Testis (tissue), 3 donors: ENCODE measurements around the gene IL13. TPM values are rescaled to one million over a fixed set of nuclear protein-coding genes. Genes with fewer than 3 reads are reported as not detected.

Source experiments
- DNase-seq: peaks from one replicate; pipeline ENCODE4 v3.0.0-alpha.2; 2019
- H3K27ac ChIP-seq, 2 donors: fragments of 200-600 bp; sonication (generic); one replicate each; pipeline ENCODE4 v1.5.1; 2019
- H3K27me3 ChIP-seq: fragments of 200-600 bp; sonication (generic); one replicate; pipeline ENCODE4 v1.5.1; 2019
- H3K36me3 ChIP-seq: fragments of 200-600 bp; sonication (generic); one replicate; pipeline ENCODE4 v1.5.1; 2017; ENCODE audit warnings: low read depth; ENCODE audit errors: missing control alignments
- H3K4me1 ChIP-seq: fragments of 200-600 bp; sonication (generic); one replicate; pipeline ENCODE4 v1.5.1; 2019
- H3K4me3 ChIP-seq, 2 donors: fragments of 200-600 bp; sonication (generic); one replicate each; pipeline ENCODE4 v1.5.1; 2017 to 2019
- H3K9me3 ChIP-seq: fragments of 200-600 bp; sonication (generic); one replicate; pipeline ENCODE4 v1.5.1; 2017
- CTCF ChIP-seq, 3 experiments: fragments of 450-650 bp in 2 of 3; fragments of 200-600 bp in 1 of 3; sonication (generic) in 1 of 3; IDR thresholded peaks; one replicate each; pipeline ENCODE4 v1.5.1; 2016 to 2019; ENCODE audit warnings: antibody characterized with exemption in 3 of 3, mild to moderate bottlenecking in 2 of 3, moderate library complexity in 1 of 3
- POLR2A ChIP-seq: fragments of 450-650 bp; IDR thresholded peaks from one replicate; pipeline ENCODE4 v1.6.1; 2017; ENCODE audit warnings: antibody characterized with exemption, mild to moderate bottlenecking, moderate library complexity
- WGBS, 2 donors: methylation state at CpG; one replicate each; pipeline ENCODE4 v1.1.5; 2018; 5-methylcytosine and 5-hydroxymethylcytosine counted together
- intact Hi-C: fragments of 100-400 bp; cut with DNase I; formaldehyde crosslinking; loops from one replicate; pipeline ENCODE4 v1.15.1; 2023; ENCODE audit warnings: low total_unique reads
- polyA plus RNA-seq: library from polyadenylated mRNA; stranded (reverse); fragments of 350-450 nt; fragmentation: Illumina TruSeq; extraction: RNeasy Lipid Tissue Mini Kit (QIAGEN cat#74804); gene quantifications from one replicate; pipeline ENCODE4 v1.2.3, GENCODE V29; 2014; ENCODE audit warnings: low read depth, low replicate concordance; ENCODE audit not compliant: insufficient read depth
- total RNA-seq, 2 donors: library from RNA; depleted of rRNA; stranded (reverse); fragments of >200 nt; gene quantifications; one replicate each; pipeline ENCODE4 v1.2.3, GENCODE V29; 2016

IL13 gene
- total and polyA plus RNA-seq, 3 donors from 2014 or later = 17.3 to 73.4 (median 25.0) TPM

GRCh38 chr5:132651838-132652469 is 6.0 kb upstream of the IL13 start:
- WGBS, 2 donors = 84 to 89% methylated on average over 4 of the region's 4 CpGs
- Histone ChIP-seq H3K36me3 (no peaks in the 10 kb centered on the region), H3K4me1 (peaks cover 3% of the 10 kb centered on the region), H3K9me3 (no peaks in the 10 kb centered on the region), H3K27me3 (no peaks in the 10 kb centered on the region), H3K27ac (no peak overlapping the region), H3K4me3 (no peak overlapping the region)
- TF ChIP-seq CTCF (IDR thresholded peaks at IDR 0.05) = no peak
- TF ChIP-seq POLR2A = no peak
- intact Hi-C loops = no loop called here
- no peak for DNase-seq

- DNase-seq = no peak
- TF ChIP-seq POLR2A (no peak), CTCF (IDR thresholded peaks at IDR 0.05) (no peak)
- no peaks in the 10 kb centered on the region for H3K9me3 ChIP-seq
- H3K4me1 ChIP-seq = peaks cover 3% of the 10 kb centered on the region
- no peaks in the 10 kb centered on the region for H3K27me3 ChIP-seq
- whole genome bisulfite sequencing, 2 donors = 21 to 25% methylated on average over 7 of the region's 7 CpGs
- intact Hi-C loops = no loop called here
- no peak overlapping the region for H3K27ac ChIP-seq
- H3K4me3 ChIP-seq = no peak overlapping the region
- no peaks in the 10 kb centered on the region for H3K36me3 ChIP-seq
Observed at GRCh38 chr5:132653716-132654115, 4.3 kb upstream of the IL13 start.

GRCh38 chr5:132655821-132656773 is 1.9 kb upstream of the IL13 start:
- peak overlapping the region; percentile 33 to 53 for H3K4me3 ChIP-seq
- TF ChIP-seq CTCF (IDR thresholded peaks at IDR 0.05) (no peak), POLR2A (no peak)
- H3K4me1 ChIP-seq = peaks cover 3% of the 10 kb centered on the region
- intact Hi-C loops = no loop called here
- no peaks in the 10 kb centered on the region for H3K36me3 ChIP-seq
- no peaks in the 10 kb centered on the region for H3K27me3 ChIP-seq
- H3K9me3 ChIP-seq = no peaks in the 10 kb centered on the region
- WGBS, 2 donors = 3 to 5% methylated on average over 37 to 75 of the region's 92 CpGs
- no peak for DNase-seq
- H3K27ac ChIP-seq = no peak overlapping the region

- Histone ChIP-seq H3K36me3 (no peaks in the 10 kb centered on the region), H3K27ac (no peak overlapping the region), H3K4me1 (peaks cover 3% of the 10 kb centered on the region), H3K9me3 (no peaks in the 10 kb centered on the region), H3K27me3 (no peaks in the 10 kb centered on the region), H3K4me3 (peak overlapping the region; percentile 33 to 53)
- 40 to 60% methylated on average over 12 of the region's 12 CpGs for WGBS, 2 donors
- DNase-seq = no peak
- no peak for TF ChIP-seq POLR2A
- TF ChIP-seq CTCF (IDR thresholded peaks at IDR 0.05) = no peak
- intact Hi-C loops = no loop called here
Observed at GRCh38 chr5:132656774-132657355, 1.1 kb upstream of the IL13 start.
